A673 (cell line): ENCODE data around the gene KDM5D.

Source experiments
- EZH2 ChIP-seq: fragments of 200-600 bp; sonication (generic); IDR thresholded peaks from 2 replicates; pipeline ENCODE4 v1.6.1; 2017; ENCODE audit warnings: borderline replicate concordance, low read depth, mild to moderate bottlenecking, mixed read lengths, antibody characterized with exemption, low read length; ENCODE audit not compliant: poor library complexity, severe bottlenecking
- TF ChIP-seq, protein P1 (sequence below): fragments of 300-800, 200-600 bp; sonication (generic); conservative IDR thresholded peaks from 2 replicates; pipeline ENCODE4 v1.5.1; 2017; ENCODE audit warnings: low read depth, mild to moderate bottlenecking, antibody characterized with exemption, low read length, moderate library complexity, mixed read lengths

DNA sequence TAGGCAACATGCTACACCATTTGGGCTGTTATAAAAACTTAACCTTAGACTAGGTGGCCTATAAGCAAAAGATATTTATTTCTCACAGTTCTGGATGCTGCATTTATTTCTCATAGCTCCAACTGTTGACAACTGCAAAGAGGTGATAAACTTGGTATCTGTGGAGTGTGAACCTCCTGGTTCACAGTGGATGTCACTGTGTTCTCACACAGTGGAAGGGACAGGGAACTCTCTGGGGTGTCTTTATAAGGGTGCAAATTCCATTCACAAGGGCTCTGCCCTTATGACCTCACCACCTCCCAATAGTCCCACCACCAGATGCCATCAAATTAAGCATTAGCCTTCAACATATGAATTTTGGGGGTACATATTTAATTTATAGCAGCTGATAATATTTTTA, 46.0 kb downstream of the KDM5D start:
- TF ChIP-seq, protein P1, sequence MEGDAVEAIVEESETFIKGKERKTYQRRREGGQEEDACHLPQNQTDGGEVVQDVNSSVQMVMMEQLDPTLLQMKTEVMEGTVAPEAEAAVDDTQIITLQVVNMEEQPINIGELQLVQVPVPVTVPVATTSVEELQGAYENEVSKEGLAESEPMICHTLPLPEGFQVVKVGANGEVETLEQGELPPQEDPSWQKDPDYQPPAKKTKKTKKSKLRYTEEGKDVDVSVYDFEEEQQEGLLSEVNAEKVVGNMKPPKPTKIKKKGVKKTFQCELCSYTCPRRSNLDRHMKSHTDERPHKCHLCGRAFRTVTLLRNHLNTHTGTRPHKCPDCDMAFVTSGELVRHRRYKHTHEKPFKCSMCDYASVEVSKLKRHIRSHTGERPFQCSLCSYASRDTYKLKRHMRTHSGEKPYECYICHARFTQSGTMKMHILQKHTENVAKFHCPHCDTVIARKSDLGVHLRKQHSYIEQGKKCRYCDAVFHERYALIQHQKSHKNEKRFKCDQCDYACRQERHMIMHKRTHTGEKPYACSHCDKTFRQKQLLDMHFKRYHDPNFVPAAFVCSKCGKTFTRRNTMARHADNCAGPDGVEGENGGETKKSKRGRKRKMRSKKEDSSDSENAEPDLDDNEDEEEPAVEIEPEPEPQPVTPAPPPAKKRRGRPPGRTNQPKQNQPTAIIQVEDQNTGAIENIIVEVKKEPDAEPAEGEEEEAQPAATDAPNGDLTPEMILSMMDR = no peak
- no peak for TF ChIP-seq EZH2
